NCI-H187 treated with DMSO at 0.1 percent for 48 hours (cell line): Measurements from ENCODE around the gene GJC2.

Experiments
- DNase-seq: peaks from one replicate; lab custom pipeline; 2025; lab: John Stamatoyannopoulos, UW

GJC2 gene

GRCh38 chr1:228114827-228115226 is 34.9 kb upstream of the GJC2 start:
- no peak for DNase-seq

GRCh38 chr1:228117335-228117734 is 32.4 kb upstream of the GJC2 start:
- no peak for DNase-seq

- DNase-seq: no peak
Measured at GRCh38 chr1:228118040-228118439, 31.7 kb upstream of the GJC2 start.

- DNase-seq: no peak
Measured at GRCh38 chr1:228120351-228120750, 29.4 kb upstream of the GJC2 start.

- DNase-seq: no peak
Measured at GRCh38 chr1:228120857-228121489, 28.8 kb upstream of the GJC2 start.

- DNase-seq: no peak
Measured at GRCh38 chr1:228122921-228123441, 26.7 kb upstream of the GJC2 start.

GRCh38 chr1:228123505-228123904 is 26.2 kb upstream of the GJC2 start:
- DNase-seq: no peak

GRCh38 chr1:228125185-228125584 is 24.5 kb upstream of the GJC2 start:
- no peak for DNase-seq

GRCh38 chr1:228131766-228132165 is 18.0 kb upstream of the GJC2 start:
- DNase-seq: no peak

GRCh38 chr1:228134591-228134990 is 15.1 kb upstream of the GJC2 start:
- DNase-seq: no peak

GRCh38 chr1:228136901-228137300 is 12.8 kb upstream of the GJC2 start:
- DNase-seq: no peak

GRCh38 chr1:228139406-228139930 is 10.3 kb upstream of the GJC2 start:
- no peak for DNase-seq

GRCh38 chr1:228139931-228140723 is 9.6 kb upstream of the GJC2 start, which contains the start of gene GUK1:
Gene GUK1 (plus strand): TSS chr1:228140279. CDS start chr1:228140303, 24 bp downstream.
- DNase-seq: peak; percentile 70

GRCh38 chr1:228140724-228141225 is 9.0 kb upstream of the GJC2 start:
- DNase-seq: no peak

- DNase-seq: no peak
Measured at GRCh38 chr1:228141226-228142044, 8.3 kb upstream of the GJC2 start.

- no peak for DNase-seq
Measured at GRCh38 chr1:228142155-228142691, 7.5 kb upstream of the GJC2 start.

- no peak for DNase-seq
Measured at GRCh38 chr1:228142701-228143136, 7.0 kb upstream of the GJC2 start.

- DNase-seq: no peak
Measured at GRCh38 chr1:228143480-228144192, 6.1 kb upstream of the GJC2 start.

- no peak for DNase-seq
Measured at GRCh38 chr1:228144193-228144992, 5.3 kb upstream of the GJC2 start.

GRCh38 chr1:228144993-228145343 is 4.8 kb upstream of the GJC2 start:
- DNase-seq: no peak
